Measurements from ENCODE around the gene SLC35E4. TPM values are rescaled to one million over a fixed set of nuclear protein-coding genes. Genes with fewer than 3 reads are reported as not detected.

Gene SLC35E4
- total RNA-seq, 2 experiments from 2014 or later, result 3.0 TPM

DNA sequence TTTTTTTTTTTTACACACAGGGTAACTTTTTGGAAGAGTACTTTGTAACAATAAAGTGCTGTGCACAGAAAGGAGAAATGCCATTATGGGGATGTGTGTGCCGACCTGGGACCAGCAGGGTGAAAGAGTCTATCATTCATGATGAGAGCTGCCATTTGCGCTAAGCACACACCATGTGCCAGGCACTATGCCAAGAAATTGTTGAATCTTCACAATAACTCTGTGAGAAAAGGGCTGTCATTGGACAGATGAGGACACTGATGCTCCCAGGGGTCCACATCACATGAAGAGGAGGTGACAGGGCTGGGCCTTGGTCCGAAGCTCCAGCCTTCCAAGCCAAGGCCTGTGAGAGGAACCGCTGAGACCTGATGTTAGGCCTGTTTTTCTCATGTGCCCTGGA is 26.5 kb downstream of the SLC35E4 start:
- DNase-seq (ENCODE audit: low spot score), result no peak
- Histone ChIP-seq H3K4me1 (ENCODE audit: insufficient read depth, low read length, poor library complexity, severe bottlenecking) (peaks cover 4% of the 10 kb centered on the region), H4K20me1 (ENCODE audit: insufficient read depth, low read length) (no peaks in the 10 kb centered on the region), H3K9me2 (ENCODE audit: insufficient read depth, low read length) (no peaks in the 10 kb centered on the region), H3K79me2 (ENCODE audit: insufficient read depth, low read depth, low read length) (no peaks in the 10 kb centered on the region), H2AFZ (ENCODE audit: low read length) (no peak overlapping the region), H3K36me3 (ENCODE audit: insufficient read depth, low read length) (no peaks in the 10 kb centered on the region), H3K27ac (ENCODE audit: low read depth, low read length, poor library complexity, severe bottlenecking) (no peak overlapping the region), H3K9me3 (ENCODE audit: low read length) (no peaks in the 10 kb centered on the region), H3K4me2 (ENCODE audit: low read length) (no peak overlapping the region), H3K4me3 (ENCODE audit: low read depth, low read length, poor library complexity, severe bottlenecking) (no peak overlapping the region)
- no TSS peak for BruUV-seq (replicated peaks)
- CTCF ChIA-PET (ENCODE audit: unreplicated experiment), result no interaction called here
- no peak for TF ChIP-seq EZH2phosphoT487 (IDR thresholded peaks at IDR 0.05; ENCODE audit: borderline replicate concordance, low read depth, low read length)
- TF ChIP-seq, protein P1, sequence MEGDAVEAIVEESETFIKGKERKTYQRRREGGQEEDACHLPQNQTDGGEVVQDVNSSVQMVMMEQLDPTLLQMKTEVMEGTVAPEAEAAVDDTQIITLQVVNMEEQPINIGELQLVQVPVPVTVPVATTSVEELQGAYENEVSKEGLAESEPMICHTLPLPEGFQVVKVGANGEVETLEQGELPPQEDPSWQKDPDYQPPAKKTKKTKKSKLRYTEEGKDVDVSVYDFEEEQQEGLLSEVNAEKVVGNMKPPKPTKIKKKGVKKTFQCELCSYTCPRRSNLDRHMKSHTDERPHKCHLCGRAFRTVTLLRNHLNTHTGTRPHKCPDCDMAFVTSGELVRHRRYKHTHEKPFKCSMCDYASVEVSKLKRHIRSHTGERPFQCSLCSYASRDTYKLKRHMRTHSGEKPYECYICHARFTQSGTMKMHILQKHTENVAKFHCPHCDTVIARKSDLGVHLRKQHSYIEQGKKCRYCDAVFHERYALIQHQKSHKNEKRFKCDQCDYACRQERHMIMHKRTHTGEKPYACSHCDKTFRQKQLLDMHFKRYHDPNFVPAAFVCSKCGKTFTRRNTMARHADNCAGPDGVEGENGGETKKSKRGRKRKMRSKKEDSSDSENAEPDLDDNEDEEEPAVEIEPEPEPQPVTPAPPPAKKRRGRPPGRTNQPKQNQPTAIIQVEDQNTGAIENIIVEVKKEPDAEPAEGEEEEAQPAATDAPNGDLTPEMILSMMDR (conservative IDR thresholded peaks at IDR 0.05; ENCODE audit: low read length), result no peak
- POLR2A ChIA-PET, result interaction anchor here (0.6 kb wide), 1 partner anchor 49 kb away, joined by 3 read pairs; no protein-coding TSS in a partner anchor
- intact Hi-C loops (cut with micrococcal nuclease; ENCODE audit: unreplicated experiment), result no loop called here

DNA sequence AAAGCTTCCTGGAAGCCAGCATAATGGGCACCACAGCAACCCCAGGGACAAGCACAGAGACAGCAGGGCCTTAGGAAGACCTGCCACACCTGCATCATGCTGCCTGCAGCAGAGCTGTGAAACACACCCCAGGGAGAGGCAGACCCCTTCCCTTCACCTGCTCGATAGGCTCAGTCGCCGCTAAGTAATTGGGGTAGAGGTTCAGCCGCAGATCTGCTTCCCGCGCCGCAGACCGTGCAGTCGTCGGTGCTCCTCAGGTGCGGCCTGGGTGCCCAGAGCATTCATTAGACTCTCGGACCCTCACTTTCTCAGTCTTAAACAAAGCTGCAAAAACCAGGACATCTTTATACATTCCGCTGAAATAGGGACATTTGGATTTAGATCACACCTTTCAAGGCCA is 29.2 kb downstream of the SLC35E4 start:
- POLR2A ChIA-PET, result no interaction called here
- Histone ChIP-seq H3K4me2 (ENCODE audit: low read length) (no peak overlapping the region), H2AFZ (ENCODE audit: low read length) (no peak overlapping the region), H3K4me1 (ENCODE audit: insufficient read depth, low read length, poor library complexity, severe bottlenecking) (peaks cover 8% of the 10 kb centered on the region), H4K20me1 (ENCODE audit: insufficient read depth, low read length) (no peaks in the 10 kb centered on the region), H3K27ac (ENCODE audit: low read depth, low read length, poor library complexity, severe bottlenecking) (no peak overlapping the region), H3K9me3 (ENCODE audit: low read length) (no peaks in the 10 kb centered on the region), H3K9me2 (ENCODE audit: insufficient read depth, low read length) (no peaks in the 10 kb centered on the region), H3K79me2 (ENCODE audit: insufficient read depth, low read depth, low read length) (no peaks in the 10 kb centered on the region), H3K36me3 (ENCODE audit: insufficient read depth, low read length) (no peaks in the 10 kb centered on the region), H3K4me3 (ENCODE audit: low read depth, low read length, poor library complexity, severe bottlenecking) (no peak overlapping the region)
- CTCF ChIA-PET (ENCODE audit: unreplicated experiment), result no interaction called here
- no TSS peak for BruUV-seq (replicated peaks)
- intact Hi-C loops (cut with micrococcal nuclease; ENCODE audit: unreplicated experiment), result no loop called here
- TF ChIP-seq, protein P1 (conservative IDR thresholded peaks at IDR 0.05; ENCODE audit: low read length), result no peak
- no peak for DNase-seq (ENCODE audit: low spot score)

DNA sequence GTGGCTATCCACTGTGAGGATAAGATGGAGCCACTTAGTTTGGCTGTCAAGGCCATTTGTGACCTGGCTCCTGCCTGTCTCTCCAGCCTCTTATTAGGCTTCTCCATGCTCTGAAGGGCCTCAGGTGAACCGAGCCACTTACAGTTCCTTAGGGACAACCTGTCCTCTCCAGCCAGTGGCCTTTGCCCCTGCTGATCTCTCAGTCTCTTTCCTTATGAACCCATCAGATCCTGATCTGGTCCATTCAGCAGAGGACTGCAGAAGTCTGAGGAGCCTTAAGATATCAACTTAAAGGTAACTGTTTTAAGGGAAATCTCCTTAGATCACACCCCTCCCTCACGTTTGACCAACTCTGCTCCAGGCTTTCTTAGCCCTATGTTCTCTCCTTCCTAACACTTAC is 29.7 kb downstream of the SLC35E4 start:
- ChIA-PET CTCF (ENCODE audit: unreplicated experiment) (no interaction called here), POLR2A (no interaction called here)
- no peak overlapping the region for H3K4me2 ChIP-seq (ENCODE audit: low read length)
- intact Hi-C loops (cut with micrococcal nuclease; ENCODE audit: unreplicated experiment), result no loop called here
- BruUV-seq (replicated peaks), result no TSS peak
- H3K9me3 ChIP-seq (ENCODE audit: low read length), result no peaks in the 10 kb centered on the region
- DNase-seq (ENCODE audit: low spot score), result no peak
- no peaks in the 10 kb centered on the region for H3K79me2 ChIP-seq (ENCODE audit: insufficient read depth, low read depth, low read length)
- H3K4me3 ChIP-seq (ENCODE audit: low read depth, low read length, poor library complexity, severe bottlenecking), result no peak overlapping the region
- H2AFZ ChIP-seq (ENCODE audit: low read length), result no peak overlapping the region
- no peaks in the 10 kb centered on the region for H3K9me2 ChIP-seq (ENCODE audit: insufficient read depth, low read length)
- H4K20me1 ChIP-seq (ENCODE audit: insufficient read depth, low read length), result no peaks in the 10 kb centered on the region
- no peak overlapping the region for H3K27ac ChIP-seq (ENCODE audit: low read depth, low read length, poor library complexity, severe bottlenecking)
- no peak for TF ChIP-seq EZH2phosphoT487 (IDR thresholded peaks at IDR 0.05; ENCODE audit: borderline replicate concordance, low read depth, low read length)
- TF ChIP-seq, protein P1 (conservative IDR thresholded peaks at IDR 0.05; ENCODE audit: low read length), result no peak
- no peaks in the 10 kb centered on the region for H3K36me3 ChIP-seq (ENCODE audit: insufficient read depth, low read length)
- peaks cover 8% of the 10 kb centered on the region for H3K4me1 ChIP-seq (ENCODE audit: insufficient read depth, low read length, poor library complexity, severe bottlenecking)
